Liver (tissue), 9 donors: Measurements from ENCODE around the gene SMIM3. TPM values are rescaled to one million over a fixed set of nuclear protein-coding genes. Genes with fewer than 3 reads are reported as not detected.
"Not testable (repeated sequence)": the region's sequence is repeated elsewhere in the genome, so short reads cannot be mapped to it uniquely, and the experiment has no call there.

Source experiments
- DNase-seq: peaks from one replicate; pipeline ENCODE4 v3.0.0-alpha.2; 2017; ENCODE audit warnings: low spot score
- H3K27ac ChIP-seq, 2 donors: one replicate each; pipeline ENCODE4 v1.7.0; 2013; ENCODE audit warnings: inconsistent platforms in 2 of 2, low read length in 2 of 2, control low read depth in 1 of 2, low read depth in 1 of 2, mild to moderate bottlenecking in 1 of 2
- H3K27me3 ChIP-seq, 4 donors: one replicate each; pipeline versions ENCODE4 v1.6.1 to v1.7.0; 2013; ENCODE audit warnings: low read length in 3 of 4, inconsistent platforms in 1 of 4, mild to moderate bottlenecking in 1 of 4, moderate library complexity in 1 of 4; ENCODE audit not compliant: control insufficient read depth in 4 of 4, insufficient read depth in 4 of 4
- H3K36me3 ChIP-seq, 4 donors: one replicate each; pipeline versions ENCODE4 v1.6.1 to v1.7.0; 2013; ENCODE audit warnings: low read length in 3 of 4, mild to moderate bottlenecking in 3 of 4, low read depth in 1 of 4, moderate library complexity in 1 of 4; ENCODE audit not compliant: control insufficient read depth in 4 of 4, insufficient read depth in 3 of 4
- H3K4me1 ChIP-seq, 4 donors: one replicate each; pipeline versions ENCODE4 v1.6.1 to v1.7.0; 2013; ENCODE audit warnings: low read length in 3 of 4, mild to moderate bottlenecking in 3 of 4, moderate library complexity in 1 of 4; ENCODE audit not compliant: control insufficient read depth in 4 of 4, insufficient read depth in 4 of 4
- H3K4me3 ChIP-seq, 3 donors: one replicate each; pipeline versions ENCODE4 v1.6.1 to v1.7.0; 2013; ENCODE audit warnings: low read length in 3 of 3, control low read depth in 1 of 3, low read depth in 1 of 3, mild to moderate bottlenecking in 1 of 3
- H3K9ac ChIP-seq, 2 donors: one replicate each; pipeline ENCODE4 v1.7.0; 2013; ENCODE audit warnings: low read length in 2 of 2, mild to moderate bottlenecking in 2 of 2, moderate library complexity in 2 of 2, control low read depth in 1 of 2, low read depth in 1 of 2
- H3K9me3 ChIP-seq, 4 donors: one replicate each; pipeline versions ENCODE4 v1.6.1 to v1.7.0; 2013; ENCODE audit warnings: low read length in 3 of 4; ENCODE audit not compliant: control insufficient read depth in 4 of 4
- ATF3 ChIP-seq: IDR thresholded peaks from 2 replicates; pipeline ENCODE4 v1.6.1; 2016; ENCODE audit warnings: antibody characterized with exemption
- CTCF ChIP-seq: fragments of 150-350 bp; IDR thresholded peaks from 2 replicates; pipeline ENCODE4 v1.5.1; 2017; ENCODE audit warnings: improper control_type of control experiment, low read depth, low read length; ENCODE audit not compliant: missing input control
- FOXA1 ChIP-seq: IDR thresholded peaks from 2 replicates; pipeline ENCODE4 v1.6.1; 2016; ENCODE audit warnings: antibody characterized with exemption
- FOXA2 ChIP-seq: IDR thresholded peaks from 2 replicates; pipeline ENCODE4 v1.6.1; 2016; ENCODE audit warnings: antibody characterized with exemption
- GABPA ChIP-seq, 2 donors: IDR thresholded peaks in 1 of 2; conservative IDR thresholded peaks in 1 of 2; 2 replicates each; pipeline ENCODE4 v1.6.1; 2016; ENCODE audit warnings: antibody characterized with exemption in 2 of 2, mild to moderate bottlenecking in 1 of 2, moderate library complexity in 1 of 2
- HNF4A ChIP-seq, 2 donors: conservative IDR thresholded peaks; 2 replicates each; pipeline ENCODE4 v1.6.1; 2016; ENCODE audit warnings: antibody characterized with exemption in 2 of 2, mild to moderate bottlenecking in 2 of 2
- HNF4G ChIP-seq: IDR thresholded peaks from 2 replicates; pipeline ENCODE4 v1.6.1; 2016; ENCODE audit warnings: antibody characterized with exemption
- JUND ChIP-seq, 2 donors: IDR thresholded peaks; 2 replicates each; pipeline ENCODE4 v1.6.1; 2016; ENCODE audit warnings: antibody characterized with exemption in 2 of 2
- NR2F2 ChIP-seq: IDR thresholded peaks from 2 replicates; pipeline ENCODE4 v1.6.1; 2016; ENCODE audit warnings: antibody characterized with exemption
- RAD21 ChIP-seq, 2 donors: IDR thresholded peaks; 2 replicates each; pipeline ENCODE4 v1.6.1; 2016; ENCODE audit warnings: antibody characterized with exemption in 2 of 2, mild to moderate bottlenecking in 2 of 2
- RXRA ChIP-seq, 2 donors: IDR thresholded peaks; 2 replicates each; pipeline ENCODE4 v1.6.1; 2017 to 2018; ENCODE audit warnings: antibody characterized with exemption in 2 of 2, mild to moderate bottlenecking in 1 of 2
- SP1 ChIP-seq: IDR thresholded peaks from 2 replicates; pipeline ENCODE4 v1.6.1; 2018; ENCODE audit warnings: antibody characterized with exemption, mild to moderate bottlenecking
- TAF1 ChIP-seq: conservative IDR thresholded peaks from 2 replicates; pipeline ENCODE4 v1.6.1; 2016; ENCODE audit warnings: antibody characterized with exemption, mild to moderate bottlenecking
- YY1 ChIP-seq: IDR thresholded peaks from 2 replicates; pipeline ENCODE4 v1.6.1; 2016; ENCODE audit warnings: antibody characterized with exemption, mild to moderate bottlenecking
- ZBTB33 ChIP-seq: IDR thresholded peaks from 2 replicates; pipeline ENCODE4 v1.6.1; 2016; ENCODE audit warnings: antibody characterized with exemption
- WGBS: extraction: QIAGEN DNeasy Blood & Tissue Kit; methylation state at CpG from one replicate; pipeline ENCODE4 v1.1.7; 2013; 5-methylcytosine and 5-hydroxymethylcytosine counted together
- polyA plus RNA-seq, 2 donors: library from polyadenylated mRNA; stranded (reverse) in 1 of 2; unstranded in 1 of 2; fragments of 200-250 nt in 1 of 2; fragments of >200 nt in 1 of 2; fragmentation: Nextera tagmentation in 1 of 2; extraction: Ambion mirVana in 1 of 2; gene quantifications; one replicate each; pipeline versions ENCODE4 v1.2.1 to v1.2.3, GENCODE V29; 2013 to 2015
- total RNA-seq, 2 donors: library from RNA; depleted of rRNA; stranded (reverse); fragments of >200 nt; gene quantifications; one replicate each; pipeline ENCODE4 v1.2.3, GENCODE V29; 2014
- donor health status: healthy.
- donor health status: healthy.
- donor health status: healthy.
- donor health status: healthy.
- donor health status: healthy.

SMIM3 gene
- total and polyA plus RNA-seq, 4 donors: 3.0 to 5.7 (median 3.6) TPM

GRCh38 chr5:150791536-150791935 lies 13.0 kb downstream of the SMIM3 start:
- H3K9me3 ChIP-seq: no peaks in the 10 kb centered on the region
- DNase-seq: no peak
- peaks cover 0 to 4% (median 0%) of the 10 kb centered on the region in 4 donors for H3K36me3 ChIP-seq
- H3K4me1 ChIP-seq: no peaks in the 10 kb centered on the region
- H3K27ac ChIP-seq: no peak overlapping the region
- TF ChIP-seq JUND (IDR thresholded peaks at IDR 0.05): no peak
- no peaks in the 10 kb centered on the region for H3K27me3 ChIP-seq
- no peak overlapping the region for H3K4me3 ChIP-seq
- H3K9ac ChIP-seq: no peak overlapping the region

- 88% methylated on average over 2 of the region's 2 CpGs for WGBS
- DNase-seq, H3K9ac ChIP-seq, H3K36me3 ChIP-seq, H3K27me3 ChIP-seq, H3K4me3 ChIP-seq, H3K27ac ChIP-seq, H3K4me1 ChIP-seq, H3K9me3 ChIP-seq: not testable (repeated sequence)
Measured at GRCh38 chr5:150793423-150793888, 14.9 kb downstream of the SMIM3 start.

- H3K4me3 ChIP-seq: no peak overlapping the region
- H3K9me3 ChIP-seq: no peaks in the 10 kb centered on the region
- H3K4me1 ChIP-seq: no peaks in the 10 kb centered on the region
- TF ChIP-seq FOXA2 (no peak), JUND (IDR thresholded peaks at IDR 0.05) (no peak), RXRA (IDR thresholded peaks at IDR 0.05) (no peak), TAF1 (no peak), NR2F2 (no peak), FOXA1 (no peak), YY1 (no peak)
- no peak overlapping the region for H3K9ac ChIP-seq
- no peaks in the 10 kb centered on the region for H3K27me3 ChIP-seq
- no peak overlapping the region for H3K27ac ChIP-seq
- WGBS: 91% methylated on average over 2 of the region's 2 CpGs
- peaks cover 0 to 4% (median 0%) of the 10 kb centered on the region in 4 donors for H3K36me3 ChIP-seq
- no peak for DNase-seq
Measured at GRCh38 chr5:150794927-150795326, 16.4 kb downstream of the SMIM3 start.

GRCh38 chr5:150797384-150797783 lies 18.8 kb downstream of the SMIM3 start:
- peaks cover 0 to 4% (median 0%) of the 10 kb centered on the region in 4 donors for H3K36me3 ChIP-seq
- 98% methylated on average over 2 of the region's 2 CpGs for WGBS
- no peaks in the 10 kb centered on the region for H3K9me3 ChIP-seq
- H3K27me3 ChIP-seq: no peaks in the 10 kb centered on the region
- no peak overlapping the region for H3K4me3 ChIP-seq
- no peak overlapping the region for H3K27ac ChIP-seq
- peaks cover 0 to 4% (median 0%) of the 10 kb centered on the region in 4 donors for H3K4me1 ChIP-seq
- TF ChIP-seq GABPA (IDR thresholded peaks at IDR 0.05 in 1 of 2, conservative IDR thresholded peaks at IDR 0.05 in 1 of 2) (no peak), HNF4A (conservative IDR thresholded peaks at IDR 0.05) (no peak), TAF1 (no peak), HNF4G (no peak), RXRA (IDR thresholded peaks at IDR 0.05) (no peak), ZBTB33 (no peak), ATF3 (no peak), FOXA2 (no peak), CTCF (no peak), SP1 (no peak), FOXA1 (no peak), NR2F2 (no peak), RAD21 (IDR thresholded peaks at IDR 0.05) (no peak), JUND (IDR thresholded peaks at IDR 0.05) (no peak)
- DNase-seq: no peak
- H3K9ac ChIP-seq: no peak overlapping the region
